ENCODE results near the gene B3GAT2. TPM values are rescaled to one million over a fixed set of nuclear protein-coding genes. Genes with fewer than 3 reads are reported as not detected.

The B3GAT2 gene
- total RNA-seq, 1 experiment from 2014 or later, result 0.22 TPM

DNA sequence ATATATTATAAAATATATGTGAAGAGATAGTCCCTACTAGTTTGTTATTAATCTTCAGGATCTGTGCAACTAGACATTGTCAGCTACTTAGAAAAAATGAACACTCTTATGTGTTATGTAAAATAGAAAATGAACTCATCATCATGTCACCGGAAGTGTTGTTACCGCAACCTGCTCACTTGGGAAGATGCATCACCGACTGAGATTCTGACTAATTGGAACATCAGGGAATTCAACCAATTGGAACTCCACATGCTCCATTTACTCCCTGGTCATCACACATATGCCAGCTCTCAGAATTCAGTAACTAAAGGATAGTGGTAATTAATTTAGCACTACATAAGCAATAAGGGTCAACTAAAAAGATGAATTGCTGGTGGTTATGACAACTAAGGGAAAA, 16.7 kb upstream of the B3GAT2 start:
- Histone ChIP-seq H3K9ac (ENCODE audit: extremely low read depth, insufficient read length, low read length) (no peak overlapping the region), H3K79me1 (ENCODE audit: insufficient read depth, low read depth, low read length, poor library complexity, severe bottlenecking) (no peaks in the 10 kb centered on the region), H2AK5ac (ENCODE audit: insufficient read length, low read length) (no peak overlapping the region), H3K23ac (ENCODE audit: insufficient read length, low read depth, low read length) (no peak overlapping the region), H2AFZ (ENCODE audit: low read length) (no peak overlapping the region), H2BK120ac (ENCODE audit: low read depth, low read length, poor library complexity, severe bottlenecking) (no peak overlapping the region), H3T11ph (ENCODE audit: low read length) (no peak overlapping the region), H3K4me2 (ENCODE audit: insufficient read depth, insufficient read length, low read length) (no peak overlapping the region), H3K4ac (ENCODE audit: low read depth, low read length) (no peak overlapping the region), H3K23me2 (ENCODE audit: insufficient read length, low read depth, low read length, poor library complexity, severe bottlenecking) (no peaks in the 10 kb centered on the region), H4K8ac (replicated peaks; ENCODE audit: insufficient read length, low read depth, low read length) (no peak overlapping the region), H4K5ac (ENCODE audit: insufficient read length, low read depth, low read length) (no peak overlapping the region), H3K4me1 (ENCODE audit: insufficient read depth, low read length) (no peaks in the 10 kb centered on the region), H3K18ac (ENCODE audit: insufficient read length, low read depth, low read length) (no peak overlapping the region), H2BK15ac (ENCODE audit: low read depth, low read length) (no peak overlapping the region), H2BK20ac (ENCODE audit: low read depth, low read length, poor library complexity, severe bottlenecking) (no peak overlapping the region), H4K20me1 (ENCODE audit: control insufficient read depth, insufficient read depth, insufficient read length) (no peaks in the 10 kb centered on the region), H3K27ac (ENCODE audit: insufficient read length, low read depth, low read length) (no peak overlapping the region), H3K14ac (ENCODE audit: insufficient read depth, low read length) (no peak overlapping the region), H2BK5ac (ENCODE audit: insufficient read length, low read length) (no peak overlapping the region), H3K9me3 (ENCODE audit: control insufficient read depth, low read depth, low read length) (no peaks in the 10 kb centered on the region), H3K79me2 (ENCODE audit: insufficient read depth, low read length) (no peaks in the 10 kb centered on the region), H3K56ac (ENCODE audit: insufficient read length, low read depth, low read length) (no peak overlapping the region), H3K27me3 (ENCODE audit: insufficient read depth, low read length) (no peaks in the 10 kb centered on the region), H2BK12ac (ENCODE audit: insufficient read length, low read depth, low read length) (no peak overlapping the region), H4K91ac (ENCODE audit: insufficient read length, low read depth, low read length) (no peak overlapping the region)
- H3K27me3 Mint-ChIP-seq (ENCODE audit: low read depth), result no peaks in the 10 kb centered on the region
- WGBS (ENCODE audit: extremely low coverage, insufficient read length, low lambda C conversion rate), result no CpG with 5 or more reads among the region's 3 CpGs
- peaks cover 9 to 11% of the 10 kb centered on the region in 2 experiments for H3K9me3 Mint-ChIP-seq
- no peak overlapping the region for H3K4me3 Mint-ChIP-seq
- DNase-seq, result no peak
- peaks cover 3 to 4% of the 10 kb centered on the region in 2 experiments; a peak in 2 of 4 replicates for H3K4me1 Mint-ChIP-seq
- H3K27ac Mint-ChIP-seq, result no peak overlapping the region
- peaks cover 0 to 9% (median 8%) of the 10 kb centered on the region in 3 experiments; a peak in 5 of 7 replicates for H3K36me3 Mint-ChIP-seq (ENCODE audit: insufficient read depth in 1 of 3, low read depth in 3 of 3)
- TF ChIP-seq, protein P1, sequence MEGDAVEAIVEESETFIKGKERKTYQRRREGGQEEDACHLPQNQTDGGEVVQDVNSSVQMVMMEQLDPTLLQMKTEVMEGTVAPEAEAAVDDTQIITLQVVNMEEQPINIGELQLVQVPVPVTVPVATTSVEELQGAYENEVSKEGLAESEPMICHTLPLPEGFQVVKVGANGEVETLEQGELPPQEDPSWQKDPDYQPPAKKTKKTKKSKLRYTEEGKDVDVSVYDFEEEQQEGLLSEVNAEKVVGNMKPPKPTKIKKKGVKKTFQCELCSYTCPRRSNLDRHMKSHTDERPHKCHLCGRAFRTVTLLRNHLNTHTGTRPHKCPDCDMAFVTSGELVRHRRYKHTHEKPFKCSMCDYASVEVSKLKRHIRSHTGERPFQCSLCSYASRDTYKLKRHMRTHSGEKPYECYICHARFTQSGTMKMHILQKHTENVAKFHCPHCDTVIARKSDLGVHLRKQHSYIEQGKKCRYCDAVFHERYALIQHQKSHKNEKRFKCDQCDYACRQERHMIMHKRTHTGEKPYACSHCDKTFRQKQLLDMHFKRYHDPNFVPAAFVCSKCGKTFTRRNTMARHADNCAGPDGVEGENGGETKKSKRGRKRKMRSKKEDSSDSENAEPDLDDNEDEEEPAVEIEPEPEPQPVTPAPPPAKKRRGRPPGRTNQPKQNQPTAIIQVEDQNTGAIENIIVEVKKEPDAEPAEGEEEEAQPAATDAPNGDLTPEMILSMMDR (conservative IDR thresholded peaks at IDR 0.05), result no peak

All from H9 (cell line).